GM12878 (cell line): ENCODE measurements around the gene DNAJB11.

Experiments
- BMI1 ChIP-seq: fragments of 450-650 bp; IDR thresholded peaks from 2 replicates; pipeline ENCODE4 v1.6.1; 2016; ENCODE audit warnings: mild to moderate bottlenecking, moderate library complexity, borderline replicate concordance
- EZH2 ChIP-seq: IDR thresholded peaks from 2 replicates; pipeline ENCODE4 v1.6.1; 2012; ENCODE audit warnings: low read depth, mild to moderate bottlenecking, control low read depth, inconsistent platforms, low read length, borderline replicate concordance; ENCODE audit not compliant: control insufficient read depth
- HDAC6 ChIP-seq: fragments of 200-600 bp; sonication (generic); IDR thresholded peaks from one replicate; pipeline ENCODE4 v1.8.0; 2017; ENCODE audit warnings: antibody characterized with exemption; ENCODE audit not compliant: unreplicated experiment
- POLR2A ChIP-seq: IDR thresholded peaks from 2 replicates; pipeline ENCODE4 v1.6.1; 2011; ENCODE audit warnings: low read depth, mild to moderate bottlenecking, low read length
- SMC3 ChIP-seq: IDR thresholded peaks from 2 replicates; pipeline ENCODE4 v1.6.1; 2011; ENCODE audit warnings: low read length, improper control_type of control experiment, borderline replicate concordance
- SPI1 ChIP-seq: IDR thresholded peaks from 2 replicates; pipeline ENCODE4 v1.6.1; 2011; ENCODE audit warnings: low read depth, mild to moderate bottlenecking, low read length, moderate library complexity, borderline replicate concordance; ENCODE audit not compliant: insufficient read depth
- TF ChIP-seq, protein P1 (sequence below): fragments of 450-650 bp; IDR thresholded peaks from 2 replicates; pipeline ENCODE4 v1.6.1; 2016; ENCODE audit warnings: mild to moderate bottlenecking
- TF ChIP-seq, protein P2 (sequence below), 3 experiments: IDR thresholded peaks in 2 of 3; conservative IDR thresholded peaks in 1 of 3; 2 replicates each; pipeline ENCODE4 v1.5.1; 2011; ENCODE audit warnings: low read depth in 3 of 3, low read length in 3 of 3, mild to moderate bottlenecking in 3 of 3, control low read depth in 2 of 3, moderate library complexity in 2 of 3, inconsistent platforms in 1 of 3, mixed read lengths in 1 of 3; ENCODE audit not compliant: control insufficient read depth in 2 of 3, insufficient read depth in 1 of 3; ENCODE audit errors: extremely low read depth in 1 of 3
- TF ChIP-seq, protein P3 (sequence below): fragments of 450-650 bp; formaldehyde crosslinking; IDR thresholded peaks from 2 replicates; pipeline ENCODE4 v1.5.0; 2022; ENCODE audit warnings: mild to moderate bottlenecking, missing genetic modification characterization

DNA sequence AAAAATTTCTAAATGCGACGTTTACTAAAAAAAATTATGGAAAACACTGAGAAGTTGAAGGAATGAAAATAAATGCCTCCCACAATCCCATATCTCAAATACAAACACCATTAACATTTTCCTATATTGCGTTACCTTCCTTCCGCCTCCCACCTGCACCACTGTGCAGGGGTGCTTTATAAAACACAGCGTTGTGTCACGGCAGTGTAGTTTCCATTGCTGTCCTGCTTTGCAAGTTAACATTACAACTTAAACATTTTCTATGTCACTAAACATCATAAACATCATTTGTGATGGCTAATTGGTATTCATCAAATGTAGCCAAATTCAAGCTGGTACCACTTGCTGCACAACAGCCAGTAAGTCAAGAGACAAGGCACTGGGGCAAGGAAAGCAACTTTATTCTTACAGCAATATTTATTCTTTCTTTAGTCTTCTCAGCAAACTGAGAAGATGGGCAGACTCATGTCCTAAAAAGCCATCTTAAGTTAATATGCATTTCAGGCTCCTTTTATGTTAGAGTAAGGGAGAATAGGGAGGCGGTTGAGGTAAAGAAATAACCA, 57.4 kb downstream of the DNAJB11 start:
- TF ChIP-seq SPI1 (no peak), HDAC6 (no peak), EZH2 (no peak), BMI1 (no peak), POLR2A (no peak), SMC3 (no peak)
- TF ChIP-seq, protein P1, sequence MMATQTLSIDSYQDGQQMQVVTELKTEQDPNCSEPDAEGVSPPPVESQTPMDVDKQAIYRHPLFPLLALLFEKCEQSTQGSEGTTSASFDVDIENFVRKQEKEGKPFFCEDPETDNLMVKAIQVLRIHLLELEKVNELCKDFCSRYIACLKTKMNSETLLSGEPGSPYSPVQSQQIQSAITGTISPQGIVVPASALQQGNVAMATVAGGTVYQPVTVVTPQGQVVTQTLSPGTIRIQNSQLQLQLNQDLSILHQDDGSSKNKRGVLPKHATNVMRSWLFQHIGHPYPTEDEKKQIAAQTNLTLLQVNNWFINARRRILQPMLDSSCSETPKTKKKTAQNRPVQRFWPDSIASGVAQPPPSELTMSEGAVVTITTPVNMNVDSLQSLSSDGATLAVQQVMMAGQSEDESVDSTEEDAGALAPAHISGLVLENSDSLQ = no peak
- TF ChIP-seq, protein P2, sequence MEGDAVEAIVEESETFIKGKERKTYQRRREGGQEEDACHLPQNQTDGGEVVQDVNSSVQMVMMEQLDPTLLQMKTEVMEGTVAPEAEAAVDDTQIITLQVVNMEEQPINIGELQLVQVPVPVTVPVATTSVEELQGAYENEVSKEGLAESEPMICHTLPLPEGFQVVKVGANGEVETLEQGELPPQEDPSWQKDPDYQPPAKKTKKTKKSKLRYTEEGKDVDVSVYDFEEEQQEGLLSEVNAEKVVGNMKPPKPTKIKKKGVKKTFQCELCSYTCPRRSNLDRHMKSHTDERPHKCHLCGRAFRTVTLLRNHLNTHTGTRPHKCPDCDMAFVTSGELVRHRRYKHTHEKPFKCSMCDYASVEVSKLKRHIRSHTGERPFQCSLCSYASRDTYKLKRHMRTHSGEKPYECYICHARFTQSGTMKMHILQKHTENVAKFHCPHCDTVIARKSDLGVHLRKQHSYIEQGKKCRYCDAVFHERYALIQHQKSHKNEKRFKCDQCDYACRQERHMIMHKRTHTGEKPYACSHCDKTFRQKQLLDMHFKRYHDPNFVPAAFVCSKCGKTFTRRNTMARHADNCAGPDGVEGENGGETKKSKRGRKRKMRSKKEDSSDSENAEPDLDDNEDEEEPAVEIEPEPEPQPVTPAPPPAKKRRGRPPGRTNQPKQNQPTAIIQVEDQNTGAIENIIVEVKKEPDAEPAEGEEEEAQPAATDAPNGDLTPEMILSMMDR (IDR thresholded peaks at IDR 0.05 in 2 of 3, conservative IDR thresholded peaks at IDR 0.05 in 1 of 3; ENCODE audit: control insufficient read depth in 2 of 3, extremely low read depth in 1 of 3, insufficient read depth in 1 of 3, low read depth in 3 of 3, low read length in 3 of 3) = no peak
- TF ChIP-seq, protein P3, sequence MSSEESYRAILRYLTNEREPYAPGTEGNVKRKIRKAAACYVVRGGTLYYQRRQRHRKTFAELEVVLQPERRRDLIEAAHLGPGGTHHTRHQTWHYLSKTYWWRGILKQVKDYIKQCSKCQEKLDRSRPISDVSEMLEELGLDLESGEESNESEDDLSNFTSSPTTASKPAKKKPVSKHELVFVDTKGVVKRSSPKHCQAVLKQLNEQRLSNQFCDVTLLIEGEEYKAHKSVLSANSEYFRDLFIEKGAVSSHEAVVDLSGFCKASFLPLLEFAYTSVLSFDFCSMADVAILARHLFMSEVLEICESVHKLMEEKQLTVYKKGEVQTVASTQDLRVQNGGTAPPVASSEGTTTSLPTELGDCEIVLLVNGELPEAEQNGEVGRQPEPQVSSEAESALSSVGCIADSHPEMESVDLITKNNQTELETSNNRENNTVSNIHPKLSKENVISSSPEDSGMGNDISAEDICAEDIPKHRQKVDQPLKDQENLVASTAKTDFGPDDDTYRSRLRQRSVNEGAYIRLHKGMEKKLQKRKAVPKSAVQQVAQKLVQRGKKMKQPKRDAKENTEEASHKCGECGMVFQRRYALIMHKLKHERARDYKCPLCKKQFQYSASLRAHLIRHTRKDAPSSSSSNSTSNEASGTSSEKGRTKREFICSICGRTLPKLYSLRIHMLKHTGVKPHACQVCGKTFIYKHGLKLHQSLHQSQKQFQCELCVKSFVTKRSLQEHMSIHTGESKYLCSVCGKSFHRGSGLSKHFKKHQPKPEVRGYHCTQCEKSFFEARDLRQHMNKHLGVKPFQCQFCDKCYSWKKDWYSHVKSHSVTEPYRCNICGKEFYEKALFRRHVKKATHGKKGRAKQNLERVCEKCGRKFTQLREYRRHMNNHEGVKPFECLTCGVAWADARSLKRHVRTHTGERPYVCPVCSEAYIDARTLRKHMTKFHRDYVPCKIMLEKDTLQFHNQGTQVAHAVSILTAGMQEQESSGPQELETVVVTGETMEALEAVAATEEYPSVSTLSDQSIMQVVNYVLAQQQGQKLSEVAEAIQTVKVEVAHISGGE (CRISPR knock-in tag) = no peak
